GM12874 (cell line): ENCODE results near the gene SSTR5.

Experiments
- TF ChIP-seq, protein P1 (sequence below): IDR thresholded peaks from 2 replicates; pipeline ENCODE4 v1.5.1; 2011; ENCODE audit warnings: low read depth, mild to moderate bottlenecking, control low read depth, low read length, moderate library complexity; ENCODE audit not compliant: insufficient read depth

SSTR5 gene

DNA sequence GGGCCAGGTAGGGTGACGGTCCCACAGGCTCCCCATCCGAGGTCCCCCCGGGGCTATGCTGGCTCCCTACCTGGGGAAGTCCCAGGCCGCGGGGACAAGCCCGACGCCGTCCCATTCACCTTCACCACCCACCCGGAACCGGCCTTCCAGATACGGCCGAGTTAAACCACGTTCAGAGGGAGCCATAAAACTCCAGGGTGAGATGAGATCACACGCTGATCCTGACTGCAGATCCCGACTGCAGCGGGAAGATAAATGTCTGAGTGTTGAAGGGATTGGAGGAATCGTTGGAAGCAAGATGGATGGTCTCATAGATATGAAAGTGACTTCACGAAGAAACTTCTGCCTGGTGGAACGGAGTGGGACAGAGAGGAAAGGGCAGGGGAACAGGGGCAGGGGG, 37.1 kb downstream of the SSTR5 start:
- TF ChIP-seq, protein P1, sequence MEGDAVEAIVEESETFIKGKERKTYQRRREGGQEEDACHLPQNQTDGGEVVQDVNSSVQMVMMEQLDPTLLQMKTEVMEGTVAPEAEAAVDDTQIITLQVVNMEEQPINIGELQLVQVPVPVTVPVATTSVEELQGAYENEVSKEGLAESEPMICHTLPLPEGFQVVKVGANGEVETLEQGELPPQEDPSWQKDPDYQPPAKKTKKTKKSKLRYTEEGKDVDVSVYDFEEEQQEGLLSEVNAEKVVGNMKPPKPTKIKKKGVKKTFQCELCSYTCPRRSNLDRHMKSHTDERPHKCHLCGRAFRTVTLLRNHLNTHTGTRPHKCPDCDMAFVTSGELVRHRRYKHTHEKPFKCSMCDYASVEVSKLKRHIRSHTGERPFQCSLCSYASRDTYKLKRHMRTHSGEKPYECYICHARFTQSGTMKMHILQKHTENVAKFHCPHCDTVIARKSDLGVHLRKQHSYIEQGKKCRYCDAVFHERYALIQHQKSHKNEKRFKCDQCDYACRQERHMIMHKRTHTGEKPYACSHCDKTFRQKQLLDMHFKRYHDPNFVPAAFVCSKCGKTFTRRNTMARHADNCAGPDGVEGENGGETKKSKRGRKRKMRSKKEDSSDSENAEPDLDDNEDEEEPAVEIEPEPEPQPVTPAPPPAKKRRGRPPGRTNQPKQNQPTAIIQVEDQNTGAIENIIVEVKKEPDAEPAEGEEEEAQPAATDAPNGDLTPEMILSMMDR = no peak

DNA sequence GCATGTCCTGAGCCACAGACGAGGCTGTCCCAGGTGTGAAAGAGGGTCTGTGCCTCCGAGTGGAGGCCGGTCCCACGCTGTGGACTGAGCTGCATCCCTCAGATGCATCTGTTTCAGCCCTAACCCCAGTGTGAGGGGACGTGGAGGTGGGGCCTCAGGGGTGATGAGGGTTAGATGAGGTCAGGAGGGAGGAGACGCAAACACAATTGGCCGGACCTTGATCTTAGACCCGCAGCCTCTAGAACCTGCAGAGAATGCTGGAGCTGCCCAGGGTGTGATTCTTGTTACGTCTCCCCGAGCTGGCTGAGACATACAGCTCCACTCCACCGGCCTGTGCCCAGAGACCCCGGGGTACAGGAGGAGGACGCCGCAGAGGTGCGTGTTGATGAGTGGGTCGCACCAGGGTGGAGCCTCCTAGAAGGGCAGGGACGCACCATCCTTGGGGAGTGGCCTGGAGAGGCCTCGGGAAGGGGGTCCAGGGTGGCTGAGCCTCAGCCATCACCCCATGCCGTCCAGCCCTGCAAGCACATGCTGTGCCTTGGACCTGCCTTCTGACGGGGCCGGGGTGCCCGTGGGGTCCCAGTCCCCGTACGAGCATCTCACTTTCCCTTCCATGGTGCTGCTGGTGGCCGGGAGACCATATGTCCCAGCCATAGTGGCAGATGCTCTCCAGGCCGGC, 40.1 kb downstream of the SSTR5 start:
- TF ChIP-seq, protein P1 = no peak

DNA sequence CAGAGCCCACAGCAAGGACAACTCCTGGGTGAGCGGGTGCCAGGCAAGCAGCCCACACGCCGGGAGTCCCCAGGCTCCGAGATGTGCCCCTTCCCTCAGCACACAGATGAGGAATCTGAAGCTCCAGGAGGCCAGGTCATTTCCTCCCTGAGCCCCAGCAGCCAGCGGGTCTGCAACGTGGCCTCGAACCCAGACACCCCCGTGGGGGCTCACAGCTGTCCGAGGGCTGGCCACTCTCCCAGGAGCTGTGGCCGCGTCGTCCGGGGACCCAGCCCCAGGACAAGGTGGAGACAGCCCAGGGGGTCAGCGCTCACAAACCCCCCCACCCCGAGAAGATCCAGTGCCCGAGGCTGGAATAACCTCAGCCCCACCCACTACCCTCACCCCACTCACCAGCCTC, 40.9 kb downstream of the SSTR5 start:
- TF ChIP-seq, protein P1 = no peak

DNA sequence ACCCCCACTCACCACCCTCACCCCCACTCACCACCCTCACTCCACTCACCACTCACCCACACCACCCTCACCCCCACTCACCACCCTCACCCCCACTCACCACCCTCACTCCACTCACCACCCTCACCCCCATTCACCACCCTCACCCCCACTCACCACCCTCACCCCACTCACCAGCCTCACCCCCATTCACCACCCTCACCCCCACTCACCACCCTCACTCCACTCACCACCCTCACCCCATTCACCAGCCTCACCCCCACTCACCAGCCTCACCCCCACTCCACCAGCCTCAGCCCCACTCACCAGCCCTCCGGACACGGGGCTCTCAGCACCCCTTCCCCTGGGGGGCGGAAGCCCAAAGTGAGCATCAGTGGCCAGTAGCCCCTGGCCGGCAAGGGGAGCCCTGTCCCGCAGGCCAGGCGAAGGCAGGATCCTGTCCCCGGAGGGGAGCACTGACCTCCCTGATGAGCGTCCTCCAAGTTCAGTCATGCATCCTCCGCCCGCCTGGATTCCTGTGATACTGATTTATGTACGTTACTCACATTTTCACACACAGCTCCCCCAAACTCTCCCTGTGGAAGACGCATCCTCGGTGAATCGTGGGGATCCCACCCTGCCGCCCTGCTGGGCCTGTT, 41.5 kb downstream of the SSTR5 start:
- TF ChIP-seq, protein P1 = no peak

DNA sequence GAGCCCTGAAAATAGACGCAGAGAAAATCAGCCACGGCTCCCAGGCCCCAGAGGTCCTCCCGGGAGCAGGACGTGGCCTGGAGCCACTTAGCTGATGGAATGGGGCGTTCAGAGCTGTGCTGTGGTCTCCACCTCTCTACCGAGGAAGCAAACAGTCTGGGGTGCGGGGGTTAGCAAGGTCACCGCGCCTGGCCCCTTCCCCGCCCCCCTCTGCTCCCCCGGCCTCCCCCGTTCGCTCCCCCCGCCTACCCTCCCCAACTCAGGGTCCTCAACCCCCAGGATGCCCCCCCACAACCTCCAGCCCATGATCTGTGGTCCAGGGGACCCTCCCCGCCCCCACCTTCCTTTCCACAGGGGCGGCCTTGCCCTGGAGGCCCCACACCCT, 44.1 kb downstream of the SSTR5 start:
- TF ChIP-seq, protein P1 = no peak

DNA sequence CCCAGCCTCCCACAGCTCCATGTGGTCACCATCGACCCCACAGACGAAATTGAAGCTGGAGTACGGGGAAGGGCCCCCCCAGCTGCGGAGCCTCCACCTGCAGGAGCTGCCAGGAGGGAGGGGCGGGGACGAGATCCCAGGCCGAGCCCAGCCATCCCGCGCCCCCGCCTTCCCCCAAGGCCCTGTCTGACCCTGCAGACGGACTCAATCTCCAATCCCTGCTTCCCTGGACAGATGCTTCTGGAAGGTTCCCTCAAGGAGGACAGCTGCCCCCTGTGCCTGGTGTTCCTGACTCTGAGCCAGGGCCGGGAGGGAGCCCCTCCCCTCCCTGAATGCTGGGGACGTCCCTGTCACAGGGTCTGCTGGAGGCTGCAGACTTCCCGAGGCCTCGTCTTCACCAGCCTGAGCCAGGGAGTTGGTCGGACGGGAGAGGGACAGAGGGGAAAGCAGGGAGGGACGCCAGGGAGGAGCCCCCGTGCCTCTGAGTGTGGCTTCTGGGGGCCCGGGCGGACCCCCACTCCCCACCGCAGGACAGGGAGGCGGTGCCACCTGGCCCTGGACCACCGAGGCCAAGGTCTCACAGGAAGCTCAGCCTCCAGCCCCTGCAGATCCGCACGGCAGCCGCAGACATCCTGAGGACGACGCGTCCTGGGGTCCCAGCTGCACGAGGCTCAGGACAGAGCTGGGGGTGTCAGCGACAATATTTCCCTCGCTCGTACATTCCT, 44.8 kb downstream of the SSTR5 start:
- TF ChIP-seq, protein P1 = no peak

DNA sequence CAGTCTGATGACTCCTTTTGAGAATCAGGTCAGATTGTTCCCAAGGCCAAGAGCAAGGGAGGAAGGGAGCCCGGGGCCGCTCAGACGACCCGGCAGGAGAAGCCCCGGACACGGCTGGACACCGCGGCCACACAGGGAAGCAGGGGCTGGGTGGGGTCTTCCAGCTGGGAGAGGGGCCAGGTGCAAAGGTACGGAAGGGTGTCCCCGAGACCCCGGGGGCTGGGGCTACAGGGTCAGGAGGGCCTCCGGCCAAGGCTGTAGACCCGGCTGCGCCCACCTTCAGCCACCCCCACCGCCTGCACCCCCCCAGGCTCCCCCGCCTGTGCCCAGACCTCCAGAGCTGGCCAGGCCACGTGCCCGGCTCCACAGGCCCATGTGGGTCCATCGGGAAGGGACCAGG, 45.4 kb downstream of the SSTR5 start:
- TF ChIP-seq, protein P1 = no peak
